ENCODE measurements around the gene WFDC12. TPM values are rescaled to one million over a fixed set of nuclear protein-coding genes. Genes with fewer than 3 reads are reported as not detected.

WFDC12 gene
- total and polyA plus RNA-seq, 2 donors (not counting 1 experiment from before 2014, with no cell fraction given) = not detected

DNA sequence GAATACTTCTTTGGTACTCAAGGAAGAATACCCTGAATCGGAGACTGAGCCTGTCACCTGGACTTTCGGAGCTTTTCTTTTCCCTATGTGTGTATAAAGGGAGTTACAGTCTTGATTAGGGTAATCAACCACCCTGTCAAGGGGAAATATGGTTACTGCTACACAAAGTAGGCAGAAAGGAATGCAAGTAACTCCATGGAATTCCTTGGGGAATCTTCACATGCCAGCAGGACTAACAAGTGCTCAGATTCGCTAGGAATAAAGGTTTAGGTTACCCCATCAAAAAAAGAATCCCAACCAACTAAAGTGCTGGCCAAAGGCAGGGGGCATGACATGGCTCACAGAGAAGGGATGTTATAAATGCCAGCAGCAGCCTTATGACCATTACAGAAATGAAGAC, 33.8 kb downstream of the WFDC12 start:
- H3K79me2 ChIP-seq (ENCODE audit: control insufficient read depth, insufficient read depth, low read length) = no peaks in the 10 kb centered on the region
- H3K27ac Mint-ChIP-seq = no peak overlapping the region
- H3K4me2 ChIP-seq (replicated peaks; ENCODE audit: low read depth, low read length, poor library complexity, severe bottlenecking) = no peak overlapping the region
- no peak for ATAC-seq (ENCODE audit: low read depth)
- H3K27me3 ChIP-seq (replicated peaks in 1 of 4; ENCODE audit: control extremely low read depth in 1 of 4, control insufficient read depth in 3 of 4, insufficient read depth in 4 of 4, low read length in 3 of 4) = no peaks in the 10 kb centered on the region
- WGBS (ENCODE audit: insufficient coverage) = no CpG with 5 or more reads among the region's 3 CpGs
- CTCF ChIA-PET = interaction anchor here (1.3 kb wide), 1 partner anchor 39 kb away, joined by 3 read pairs; no protein-coding TSS in a partner anchor
- intact Hi-C loops (cut with micrococcal nuclease) = no loop called here
- TF ChIP-seq, protein P1, sequence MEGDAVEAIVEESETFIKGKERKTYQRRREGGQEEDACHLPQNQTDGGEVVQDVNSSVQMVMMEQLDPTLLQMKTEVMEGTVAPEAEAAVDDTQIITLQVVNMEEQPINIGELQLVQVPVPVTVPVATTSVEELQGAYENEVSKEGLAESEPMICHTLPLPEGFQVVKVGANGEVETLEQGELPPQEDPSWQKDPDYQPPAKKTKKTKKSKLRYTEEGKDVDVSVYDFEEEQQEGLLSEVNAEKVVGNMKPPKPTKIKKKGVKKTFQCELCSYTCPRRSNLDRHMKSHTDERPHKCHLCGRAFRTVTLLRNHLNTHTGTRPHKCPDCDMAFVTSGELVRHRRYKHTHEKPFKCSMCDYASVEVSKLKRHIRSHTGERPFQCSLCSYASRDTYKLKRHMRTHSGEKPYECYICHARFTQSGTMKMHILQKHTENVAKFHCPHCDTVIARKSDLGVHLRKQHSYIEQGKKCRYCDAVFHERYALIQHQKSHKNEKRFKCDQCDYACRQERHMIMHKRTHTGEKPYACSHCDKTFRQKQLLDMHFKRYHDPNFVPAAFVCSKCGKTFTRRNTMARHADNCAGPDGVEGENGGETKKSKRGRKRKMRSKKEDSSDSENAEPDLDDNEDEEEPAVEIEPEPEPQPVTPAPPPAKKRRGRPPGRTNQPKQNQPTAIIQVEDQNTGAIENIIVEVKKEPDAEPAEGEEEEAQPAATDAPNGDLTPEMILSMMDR (IDR thresholded peaks at IDR 0.05) = no peak
- TF ChIP-seq EZH2 (IDR thresholded peaks at IDR 0.05; ENCODE audit: borderline replicate concordance, insufficient read depth, low read depth, low read length, poor library complexity, severe bottlenecking) = no peak
- no peak overlapping the region for H2AFZ ChIP-seq (ENCODE audit: insufficient read depth, low read depth, low read length, poor library complexity, severe bottlenecking)
- DNase-seq = no peak
- no peak overlapping the region for H3K4me3 ChIP-seq (ENCODE audit: control extremely low read depth in 1 of 5, extremely low read depth in 1 of 5, insufficient read depth in 1 of 5, low read depth in 2 of 5, low read length in 4 of 5)
- no peaks in the 10 kb centered on the region for H4K20me1 ChIP-seq (ENCODE audit: control insufficient read depth, insufficient read depth, low read length, poor library complexity, severe bottlenecking)
- peaks cover 11 to 15% of the 10 kb centered on the region in 2 donors for H3K4me1 ChIP-seq (ENCODE audit: control insufficient read depth in 2 of 2, insufficient read depth in 2 of 2, low read length in 2 of 2)
- no peaks in the 10 kb centered on the region for H3K27me3 Mint-ChIP-seq
- peaks cover 21% of the 10 kb centered on the region for H3K4me1 Mint-ChIP-seq
- H3K9me3 ChIP-seq (ENCODE audit: control extremely low read depth in 1 of 3, control insufficient read depth in 2 of 3, insufficient read depth in 1 of 3, low read length in 2 of 3) = no peaks in the 10 kb centered on the region
- H3K4me3 Mint-ChIP-seq = no peak overlapping the region
- no peak overlapping the region for H3K9ac ChIP-seq (ENCODE audit: low read length)
- POLR2A ChIA-PET = no interaction called here
- H3K36me3 ChIP-seq (replicated peaks in 1 of 2; ENCODE audit: control extremely low read depth in 1 of 2, control insufficient read depth in 1 of 2, extremely low read depth in 1 of 2, insufficient read depth in 2 of 2, low read length in 1 of 2) = peaks cover 0 to 1% of the 10 kb centered on the region in 2 experiments
- H3K27ac ChIP-seq (ENCODE audit: low read length in 2 of 2) = no peak overlapping the region
- no peaks in the 10 kb centered on the region for H3K9me3 Mint-ChIP-seq (ENCODE audit: insufficient read depth)

DNA sequence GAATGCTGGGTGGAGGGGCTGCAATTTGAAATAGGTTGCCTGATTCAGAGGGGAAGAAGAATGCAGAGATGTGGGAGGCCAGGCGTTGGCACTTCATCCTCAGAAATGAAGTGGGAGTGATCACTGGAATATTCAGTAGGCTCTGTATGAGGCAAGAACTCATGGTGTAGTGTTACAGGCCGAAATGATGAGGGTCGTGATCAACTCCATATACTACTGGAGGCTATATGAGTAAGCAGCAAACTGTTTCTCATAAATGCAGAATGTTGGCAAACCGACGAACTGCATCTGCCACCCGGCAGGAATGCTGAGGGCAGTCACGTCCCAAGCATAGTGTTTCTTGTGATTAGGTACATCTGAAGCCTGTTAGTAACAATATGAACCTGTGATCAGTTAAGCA, 36.0 kb downstream of the WFDC12 start:
- CTCF ChIA-PET = interaction anchor here (1.2 to 2.2 kb wide), 2 partner anchors 9 to 45 kb away, joined by 3 to 7 read pairs; no protein-coding TSS in a partner anchor
- ATAC-seq (ENCODE audit: low read depth) = no peak
- no peak overlapping the region for H3K27ac ChIP-seq (ENCODE audit: low read length in 2 of 2)
- no peak overlapping the region for H2AFZ ChIP-seq (ENCODE audit: insufficient read depth, low read depth, low read length, poor library complexity, severe bottlenecking)
- no peaks in the 10 kb centered on the region for H3K79me2 ChIP-seq (ENCODE audit: control insufficient read depth, insufficient read depth, low read length)
- Mint-ChIP-seq H3K9me3 (ENCODE audit: insufficient read depth) (no peaks in the 10 kb centered on the region), H3K27ac (no peak overlapping the region), H3K4me3 (no peak overlapping the region), H3K4me1 (peaks cover 28% of the 10 kb centered on the region), H3K27me3 (no peaks in the 10 kb centered on the region)
- H3K9me3 ChIP-seq (ENCODE audit: control extremely low read depth in 1 of 3, control insufficient read depth in 2 of 3, insufficient read depth in 1 of 3, low read length in 2 of 3) = no peaks in the 10 kb centered on the region
- H3K4me1 ChIP-seq (ENCODE audit: control insufficient read depth in 2 of 2, insufficient read depth in 2 of 2, low read length in 2 of 2) = peaks cover 11 to 14% of the 10 kb centered on the region in 2 donors
- H3K4me3 ChIP-seq (ENCODE audit: control extremely low read depth in 1 of 5, extremely low read depth in 1 of 5, insufficient read depth in 1 of 5, low read depth in 2 of 5, low read length in 4 of 5) = no peak overlapping the region
- WGBS (ENCODE audit: insufficient coverage) = 100% methylated on average over 2 of the region's 7 CpGs
- POLR2A ChIA-PET = interaction anchor here (0.7 kb wide), 1 partner anchor 9 kb away, joined by 4 read pairs; no protein-coding TSS in a partner anchor
- no peak for DNase-seq
- no peak overlapping the region for H3K9ac ChIP-seq (ENCODE audit: low read length)
- TF ChIP-seq, protein P1 (IDR thresholded peaks at IDR 0.05) = no peak
- TF ChIP-seq EZH2 (IDR thresholded peaks at IDR 0.05; ENCODE audit: borderline replicate concordance, insufficient read depth, low read depth, low read length, poor library complexity, severe bottlenecking) = no peak
- peaks cover under 1 to 1% of the 10 kb centered on the region in 2 experiments for H3K36me3 ChIP-seq (replicated peaks in 1 of 2; ENCODE audit: control extremely low read depth in 1 of 2, control insufficient read depth in 1 of 2, extremely low read depth in 1 of 2, insufficient read depth in 2 of 2, low read length in 1 of 2)
- intact Hi-C loops (cut with micrococcal nuclease) = no loop called here
- H3K4me2 ChIP-seq (replicated peaks; ENCODE audit: low read depth, low read length, poor library complexity, severe bottlenecking) = no peak overlapping the region
- H4K20me1 ChIP-seq (ENCODE audit: control insufficient read depth, insufficient read depth, low read length, poor library complexity, severe bottlenecking) = no peaks in the 10 kb centered on the region
- H3K27me3 ChIP-seq (replicated peaks in 1 of 4; ENCODE audit: control extremely low read depth in 1 of 4, control insufficient read depth in 3 of 4, insufficient read depth in 4 of 4, low read length in 3 of 4) = no peaks in the 10 kb centered on the region

All from B cell (primary cell).